ENCODE measurements around the gene MRPL14.
A peak's percentile ranks its signal among the peaks of the same experiment; 100 is the strongest.

MRPL14 gene

GRCh38 chr6:44110005-44110676, 17.1 kb downstream of the MRPL14 start:
- DNase-seq: no peak
- H3K4me3 Mint-ChIP-seq: no peak overlapping the region
- H3K9me3 Mint-ChIP-seq: no peaks in the 10 kb centered on the region
- H3K36me3 Mint-ChIP-seq (ENCODE audit: low read depth): peaks cover 84% of the 10 kb centered on the region
- H3K27ac Mint-ChIP-seq: peak overlapping the region; percentile 91
- peaks cover 22% of the 10 kb centered on the region for H3K4me1 Mint-ChIP-seq
- no peaks in the 10 kb centered on the region for H3K27me3 Mint-ChIP-seq (ENCODE audit: low read depth, poor library complexity)
- no peak for TF ChIP-seq CTCF (IDR thresholded peaks at IDR 0.05)

- Mint-ChIP-seq H3K36me3 (ENCODE audit: low read depth) (peaks cover 90% of the 10 kb centered on the region), H3K4me1 (peaks cover 22% of the 10 kb centered on the region), H3K27me3 (ENCODE audit: low read depth, poor library complexity) (no peaks in the 10 kb centered on the region), H3K27ac (peak overlapping the region; percentile 91), H3K9me3 (no peaks in the 10 kb centered on the region), H3K4me3 (no peak overlapping the region)
- DNase-seq: no peak
- no peak for TF ChIP-seq CTCF (IDR thresholded peaks at IDR 0.05)
Measured at GRCh38 chr6:44109212-44109611, 18.0 kb downstream of the MRPL14 start.

- no peak for DNase-seq
- no peak overlapping the region for H3K4me3 Mint-ChIP-seq
- peaks cover 90% of the 10 kb centered on the region for H3K36me3 Mint-ChIP-seq (ENCODE audit: low read depth)
- no peaks in the 10 kb centered on the region for H3K27me3 Mint-ChIP-seq (ENCODE audit: low read depth, poor library complexity)
- no peak for TF ChIP-seq CTCF (IDR thresholded peaks at IDR 0.05)
- H3K4me1 Mint-ChIP-seq: peaks cover 22% of the 10 kb centered on the region
- H3K27ac Mint-ChIP-seq: no peak overlapping the region
- H3K9me3 Mint-ChIP-seq: no peaks in the 10 kb centered on the region
Measured at GRCh38 chr6:44108471-44108870, 18.8 kb downstream of the MRPL14 start.

GRCh38 chr6:44107017-44107416, 20.2 kb downstream of the MRPL14 start:
- H3K9me3 Mint-ChIP-seq: no peaks in the 10 kb centered on the region
- DNase-seq: no peak
- peaks cover 4% of the 10 kb centered on the region for H3K27me3 Mint-ChIP-seq (ENCODE audit: low read depth, poor library complexity)
- peaks cover 82% of the 10 kb centered on the region for H3K36me3 Mint-ChIP-seq (ENCODE audit: low read depth)
- no peak for TF ChIP-seq CTCF (IDR thresholded peaks at IDR 0.05)
- no peak overlapping the region for H3K4me3 Mint-ChIP-seq
- no peak overlapping the region for H3K27ac Mint-ChIP-seq
- H3K4me1 Mint-ChIP-seq: peaks cover 27% of the 10 kb centered on the region

- Mint-ChIP-seq H3K4me1 (peaks cover 22% of the 10 kb centered on the region), H3K36me3 (ENCODE audit: low read depth) (peaks cover 73% of the 10 kb centered on the region), H3K27ac (peak overlapping the region; percentile 70), H3K4me3 (no peak overlapping the region), H3K27me3 (ENCODE audit: low read depth, poor library complexity) (peaks cover 4% of the 10 kb centered on the region), H3K9me3 (no peaks in the 10 kb centered on the region)
- DNase-seq: no peak
- no peak for TF ChIP-seq CTCF (IDR thresholded peaks at IDR 0.05)
Measured at GRCh38 chr6:44105993-44106740, 21.1 kb downstream of the MRPL14 start.
